AG09309 (cell line): ENCODE data around the gene HMOX1.
"Not testable (repeated sequence)": the region's sequence is repeated elsewhere in the genome, so short reads cannot be mapped to it uniquely, and the experiment has no call there.

Experiments used
- DNase-seq: peaks from one replicate; pipeline ENCODE4 v3.0.0-alpha.2; 2010; ENCODE audit warnings: low read depth
- H3K4me3 ChIP-seq: 2 replicates; pipeline ENCODE4 v1.5.1; 2011; ENCODE audit warnings: mild to moderate bottlenecking, low read depth, low read length, moderate library complexity; ENCODE audit not compliant: control insufficient read depth
- TF ChIP-seq, protein P1 (sequence below): IDR thresholded peaks from 2 replicates; pipeline ENCODE4 v1.5.1; 2011; ENCODE audit warnings: mild to moderate bottlenecking, low read depth, low read length, inconsistent platforms; ENCODE audit not compliant: insufficient read depth, control insufficient read depth; ENCODE audit errors: missing control alignments

HMOX1 gene

GRCh38 chr22:35357883-35358621 lies 22.8 kb upstream of the HMOX1 start:
- no peak overlapping the region for H3K4me3 ChIP-seq

DNA sequence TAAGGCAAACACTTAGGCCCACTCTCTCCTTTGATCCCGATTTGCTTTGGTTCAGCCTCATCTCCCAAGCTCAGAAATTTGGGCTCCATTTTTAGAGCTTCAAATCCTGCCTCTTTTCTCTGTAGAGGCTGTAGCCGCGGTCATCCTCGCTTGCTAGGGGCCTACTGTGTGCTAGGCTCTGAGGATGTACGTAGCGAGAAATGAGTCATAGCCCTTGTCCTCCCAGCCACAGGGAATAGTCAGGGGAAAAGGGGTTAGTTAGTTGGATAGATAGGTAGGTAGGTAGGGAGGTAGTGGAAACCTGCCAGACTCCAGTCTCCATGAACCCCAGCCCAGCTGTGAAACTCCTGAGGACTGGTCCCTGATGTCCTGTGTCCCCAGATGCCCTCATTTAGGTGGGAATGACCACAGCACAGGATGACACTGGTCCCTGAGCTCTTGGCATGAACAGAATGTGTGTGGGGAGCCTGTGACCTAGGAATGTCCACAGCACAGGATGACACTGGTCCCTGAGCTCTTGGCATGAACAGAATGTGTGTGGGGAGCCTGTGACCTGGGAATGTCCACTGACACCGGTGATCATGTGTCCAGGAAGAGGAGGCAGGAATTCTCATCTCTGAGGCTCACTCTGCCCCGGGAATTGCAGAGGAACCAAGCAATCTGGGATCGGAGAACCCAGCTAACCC lies 21.4 kb upstream of the HMOX1 start:
- no peak for DNase-seq
- no peak overlapping the region for H3K4me3 ChIP-seq
- TF ChIP-seq, protein P1, sequence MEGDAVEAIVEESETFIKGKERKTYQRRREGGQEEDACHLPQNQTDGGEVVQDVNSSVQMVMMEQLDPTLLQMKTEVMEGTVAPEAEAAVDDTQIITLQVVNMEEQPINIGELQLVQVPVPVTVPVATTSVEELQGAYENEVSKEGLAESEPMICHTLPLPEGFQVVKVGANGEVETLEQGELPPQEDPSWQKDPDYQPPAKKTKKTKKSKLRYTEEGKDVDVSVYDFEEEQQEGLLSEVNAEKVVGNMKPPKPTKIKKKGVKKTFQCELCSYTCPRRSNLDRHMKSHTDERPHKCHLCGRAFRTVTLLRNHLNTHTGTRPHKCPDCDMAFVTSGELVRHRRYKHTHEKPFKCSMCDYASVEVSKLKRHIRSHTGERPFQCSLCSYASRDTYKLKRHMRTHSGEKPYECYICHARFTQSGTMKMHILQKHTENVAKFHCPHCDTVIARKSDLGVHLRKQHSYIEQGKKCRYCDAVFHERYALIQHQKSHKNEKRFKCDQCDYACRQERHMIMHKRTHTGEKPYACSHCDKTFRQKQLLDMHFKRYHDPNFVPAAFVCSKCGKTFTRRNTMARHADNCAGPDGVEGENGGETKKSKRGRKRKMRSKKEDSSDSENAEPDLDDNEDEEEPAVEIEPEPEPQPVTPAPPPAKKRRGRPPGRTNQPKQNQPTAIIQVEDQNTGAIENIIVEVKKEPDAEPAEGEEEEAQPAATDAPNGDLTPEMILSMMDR = no peak

More at GRCh38 chr22:35357883-35358621, 22.8 kb upstream of the HMOX1 start:
- DNase-seq = no peak
- TF ChIP-seq, protein P1 = no peak

- no peak for DNase-seq
- no peak overlapping the region for H3K4me3 ChIP-seq
- TF ChIP-seq, protein P1 = no peak
Observed at GRCh38 chr22:35361001-35361558, 19.8 kb upstream of the HMOX1 start.

DNA sequence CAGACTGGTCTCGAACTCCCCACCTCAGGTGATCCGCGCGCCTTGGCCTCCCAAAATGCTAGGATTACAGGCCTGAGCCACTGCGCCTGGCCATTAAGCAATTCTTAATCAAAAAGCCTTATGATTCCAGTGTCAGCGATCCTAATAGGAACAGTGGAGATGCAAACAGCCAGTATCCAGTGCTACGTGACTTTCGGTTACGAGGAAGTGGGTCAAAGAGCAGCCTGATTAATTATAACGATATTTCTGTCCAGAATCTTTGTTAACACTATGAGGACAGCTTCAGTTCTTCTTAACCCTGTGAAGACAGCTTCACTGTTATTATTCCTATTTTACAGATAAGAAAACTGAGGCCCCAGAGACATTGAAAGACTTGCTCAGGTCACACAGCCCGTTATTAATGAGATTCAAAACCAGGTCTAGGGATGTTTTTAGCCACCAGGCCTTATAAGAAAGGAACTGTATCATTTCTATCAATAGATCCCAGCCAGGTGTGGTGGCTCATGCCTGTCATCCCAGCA lies 17.3 kb upstream of the HMOX1 start:
- no peak for DNase-seq
- H3K4me3 ChIP-seq = no peak overlapping the region
- TF ChIP-seq, protein P1 = no peak

DNA sequence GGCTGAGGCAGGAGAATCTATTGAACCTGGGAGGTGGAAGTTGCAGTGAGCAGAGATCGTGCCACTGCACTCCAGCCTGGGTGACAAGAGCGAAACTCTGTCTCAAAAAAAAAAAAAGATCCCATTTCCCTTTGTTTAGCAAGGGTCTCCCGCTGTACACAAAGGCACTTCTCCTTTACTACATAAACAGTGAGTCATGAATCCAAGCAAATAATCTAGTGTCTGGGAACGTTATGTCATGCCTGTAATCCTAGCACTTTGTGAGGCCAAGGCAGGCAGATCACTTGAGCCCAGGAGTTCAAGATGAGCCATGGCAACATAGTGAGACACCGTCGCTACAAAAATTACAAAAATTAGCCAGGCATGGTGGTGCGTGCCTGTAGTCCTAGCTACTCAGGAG lies 16.7 kb upstream of the HMOX1 start:
- H3K4me3 ChIP-seq, DNase-seq: not testable (repeated sequence)

DNA sequence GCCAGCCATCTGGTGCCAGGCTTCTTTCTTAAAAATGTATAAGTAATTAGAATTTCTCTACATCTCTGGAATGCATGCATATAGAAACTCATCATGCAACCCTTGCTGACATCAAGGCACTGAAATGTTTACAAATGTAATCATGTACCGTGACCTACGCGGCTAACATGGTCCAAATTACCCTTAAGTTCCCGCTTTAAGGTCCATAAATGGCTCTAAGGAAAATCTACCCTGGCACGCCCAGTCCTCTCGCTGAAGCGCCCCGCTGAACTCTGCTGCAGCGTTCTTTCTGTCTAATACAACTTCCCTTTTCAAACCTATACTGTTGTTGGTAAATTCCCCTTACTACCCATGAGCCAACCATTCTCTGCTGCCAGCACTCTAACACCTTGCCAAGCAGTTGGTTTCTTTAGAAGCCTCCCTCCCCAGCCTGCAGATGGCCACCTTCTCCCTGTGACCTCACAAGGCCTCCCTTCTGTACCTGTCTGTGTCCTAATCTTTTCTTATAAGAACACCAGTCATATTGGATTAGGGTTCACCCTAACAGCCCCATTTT lies 13.5 kb upstream of the HMOX1 start:
- no peak overlapping the region for H3K4me3 ChIP-seq
- no peak for DNase-seq
- TF ChIP-seq, protein P1 = no peak

DNA sequence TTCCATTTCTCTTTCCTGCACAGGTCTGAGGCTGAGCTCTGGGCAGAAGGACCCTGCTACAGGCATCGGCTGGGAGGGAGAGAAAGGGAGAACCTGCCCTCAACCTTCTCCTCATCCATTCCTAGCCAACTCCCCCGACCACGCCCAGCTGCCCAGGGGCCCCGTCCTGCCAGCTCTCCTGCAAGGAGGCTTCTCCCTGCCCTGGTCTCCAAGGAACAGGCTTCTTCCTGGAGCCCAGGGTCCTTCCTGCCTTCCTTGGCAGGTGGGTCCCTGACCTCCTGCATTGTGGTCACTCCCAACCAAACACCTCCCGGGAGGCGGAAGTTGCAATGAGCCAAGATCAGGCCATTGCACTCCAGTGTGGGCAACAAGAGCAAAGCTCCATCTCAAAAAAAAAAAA lies 12.5 kb upstream of the HMOX1 start:
- no peak overlapping the region for H3K4me3 ChIP-seq
- TF ChIP-seq, protein P1 = no peak
- DNase-seq = no peak
